K562 (cell line): Measurements from ENCODE around the gene FAM136A. TPM values are rescaled to one million over a fixed set of nuclear protein-coding genes. Genes with fewer than 3 reads are reported as not detected.

ENCODE experiments used
- BRF2 ChIP-seq: IDR thresholded peaks from 3 replicates; pipeline ENCODE4 v1.6.1; 2011; ENCODE audit warnings: borderline replicate concordance, mild to moderate bottlenecking; ENCODE audit not compliant: insufficient read length, insufficient read depth
- C11orf30 ChIP-seq: fragments of 450-650 bp; IDR thresholded peaks from 2 replicates; pipeline ENCODE4 v1.6.1; 2016; ENCODE audit warnings: low read depth, mild to moderate bottlenecking
- E2F3 ChIP-seq: fragments of 250-450 bp; sonication (Bioruptor Pico); IDR thresholded peaks from 2 replicates; pipeline ENCODE4 v1.4.0; 2020; ENCODE audit warnings: mild to moderate bottlenecking
- ELK3 ChIP-seq: fragments of 450-650 bp; formaldehyde crosslinking; IDR thresholded peaks from 2 replicates; pipeline ENCODE4 v1.4.0; 2020; ENCODE audit warnings: mild to moderate bottlenecking
- HDGF ChIP-seq: fragments of 450-650 bp; IDR thresholded peaks from 2 replicates; pipeline ENCODE4 v1.6.1; 2016
- HEY1 ChIP-seq: fragments of 250-450 bp; sonication (Bioruptor Pico); IDR thresholded peaks from 2 replicates; pipeline ENCODE4 v1.5.0; 2020; ENCODE audit warnings: mild to moderate bottlenecking, moderate library complexity, borderline replicate concordance
- ILK ChIP-seq: fragments of 450-650 bp; IDR thresholded peaks from 2 replicates; pipeline ENCODE4 v1.6.1; 2016; ENCODE audit warnings: missing genetic modification characterization, low read depth, mild to moderate bottlenecking, missing compliant biosample characterization, moderate library complexity, borderline replicate concordance
- MCM3 ChIP-seq: fragments of 450-650 bp; IDR thresholded peaks from 2 replicates; pipeline ENCODE4 v1.6.1; 2016
- MEF2D ChIP-seq: conservative IDR thresholded peaks from 2 replicates; pipeline ENCODE4 v1.6.1; 2016; ENCODE audit warnings: low read depth, missing genetic modification characterization, missing compliant biosample characterization
- NBN ChIP-seq: fragments of 450-650 bp; IDR thresholded peaks from 2 replicates; pipeline ENCODE4 v1.6.1; 2016; ENCODE audit warnings: low read depth, mild to moderate bottlenecking
- NFYB ChIP-seq: IDR thresholded peaks from 2 replicates; pipeline ENCODE4 v1.6.1; 2011; ENCODE audit warnings: mild to moderate bottlenecking, moderate library complexity; ENCODE audit not compliant: insufficient read length; ENCODE audit errors: extremely low read depth
- SLC30A9 ChIP-seq: fragments of 250-450 bp; sonication (Bioruptor Pico); IDR thresholded peaks from 2 replicates; pipeline ENCODE4 v1.8.0; 2022; ENCODE audit warnings: mild to moderate bottlenecking, moderate library complexity
- TAF15 ChIP-seq: fragments of 200-400 bp; formaldehyde crosslinking; IDR thresholded peaks from 2 replicates; pipeline ENCODE4 v1.6.1; 2017; ENCODE audit warnings: mild to moderate bottlenecking, low read depth, low read length, moderate library complexity
- TEAD2 ChIP-seq: fragments of 450-650 bp; IDR thresholded peaks from 2 replicates; pipeline ENCODE4 v1.6.1; 2016; ENCODE audit warnings: missing genetic modification characterization, control low read depth, missing compliant biosample characterization
- THRB ChIP-seq: fragments of 450-650 bp; formaldehyde crosslinking; conservative IDR thresholded peaks from 2 replicates; pipeline ENCODE4 v1.4.0; 2022; ENCODE audit warnings: mild to moderate bottlenecking, missing genetic modification characterization
- TSC22D4 ChIP-seq: fragments of 450-650 bp; IDR thresholded peaks from 2 replicates; pipeline ENCODE4 v1.6.1; 2016; ENCODE audit warnings: missing genetic modification characterization, missing biosample characterization, control low read depth
- ZNF518B ChIP-seq: fragments of 250-450 bp; sonication (Bioruptor Pico); IDR thresholded peaks from 2 replicates; pipeline ENCODE4 v1.5.0; 2021; ENCODE audit warnings: mild to moderate bottlenecking, moderate library complexity
- ZNF639 ChIP-seq, 2 experiments: fragments of 200-800 bp in 1 of 2; sonication (Bioruptor generic) in 1 of 2; sonication (generic) in 1 of 2; formaldehyde crosslinking in 1 of 2; IDR thresholded peaks in 1 of 2; conservative IDR thresholded peaks in 1 of 2; 2 replicates each; pipeline versions ENCODE4 v1.5.0 to v1.6.1; 2016 to 2020; ENCODE audit warnings: missing compliant biosample characterization in 1 of 2, missing genetic modification characterization in 1 of 2, missing genetic modification reagents in 1 of 2
- ZNF717 ChIP-seq: fragments of 250-450 bp; sonication (Bioruptor Pico); IDR thresholded peaks from 2 replicates; pipeline ENCODE4 v1.5.0; 2021
- polyA plus RNA-seq, 8 experiments: library from polyadenylated mRNA; depleted of rRNA in 4 of 8; stranded (reverse) in 5 of 8; unstranded in 3 of 8; fragments of >200 nt; fragmentation: Nextera tagmentation in 2 of 8; fragmentation: Illumina TruSeq in 1 of 8; extraction: Ambion mirVana in 2 of 8; extraction: Trizol in 1 of 8; gene quantifications; 2 replicates each; pipeline versions ENCODE4 v1.2.1 to v1.2.3, GENCODE V29; 2011 to 2014; ENCODE audit warnings: inconsistent platforms in 1 of 8, missing spikeins in 1 of 8
- total RNA-seq, 7 experiments: library from RNA; depleted of rRNA in 6 of 7; stranded (reverse); fragments of >200 nt in 6 of 7; fragmentation: Illumina TruSeq in 2 of 7; extraction: Trizol in 2 of 7; gene quantifications; 2 replicates each; pipeline versions ENCODE4 v1.2.1 to v1.2.3, GENCODE V29; 2011 to 2021; ENCODE audit warnings: low replicate concordance in 1 of 7

Gene FAM136A
- total and polyA plus RNA-seq, 9 of the 15 experiments (the other 6 are each of a cell fraction or from before 2014, with no cell fraction given) = 89.0 to 151 (median 104) TPM

- no peak for TF ChIP-seq C11orf30
- no peak for TF ChIP-seq SLC30A9 (CRISPR knock-in tag)
- no peak for TF ChIP-seq TAF15
- TF ChIP-seq ZNF639 (CRISPR knock-in tag; conservative IDR thresholded peaks at IDR 0.05 in 1 of 2, IDR thresholded peaks at IDR 0.05 in 1 of 2) = 0 out of 4 replicates have a peak, but pooled peaks of 1 of the 2 experiments have one; percentile 20
- TF ChIP-seq E2F3 = no peak
- TF ChIP-seq ZNF717 = no peak
- no peak for TF ChIP-seq HEY1 (CRISPR knock-in tag)
- no peak for TF ChIP-seq THRB (CRISPR knock-in tag)
- no peak for TF ChIP-seq NBN
- no peak for TF ChIP-seq ZNF518B
- no peak for TF ChIP-seq HDGF
- TF ChIP-seq ELK3 = no peak
- no peak for TF ChIP-seq MCM3
- no peak for TF ChIP-seq ILK
- TF ChIP-seq TEAD2 (tag) = peak; percentile 74
- no peak for TF ChIP-seq MEF2D (tag)
- TF ChIP-seq BRF2 = no peak
- no peak for TF ChIP-seq TSC22D4
- TF ChIP-seq NFYB = no peak
These were observed at the start of gene FAM136A (continued) for GRCh38 chr2:70301344-70302194.
